Epidermal melanocyte (primary cell): ENCODE results near the gene GTF2H2C_2.
"Not testable (repeated sequence)": the region's sequence is repeated elsewhere in the genome, so short reads cannot be mapped to it uniquely, and the experiment has no call there.

ENCODE experiments used
- DNase-seq: peaks from one replicate; pipeline ENCODE4 v3.0.0; 2011; ENCODE audit warnings: low spot score; ENCODE audit not compliant: insufficient read length

The GTF2H2C_2 gene

DNA sequence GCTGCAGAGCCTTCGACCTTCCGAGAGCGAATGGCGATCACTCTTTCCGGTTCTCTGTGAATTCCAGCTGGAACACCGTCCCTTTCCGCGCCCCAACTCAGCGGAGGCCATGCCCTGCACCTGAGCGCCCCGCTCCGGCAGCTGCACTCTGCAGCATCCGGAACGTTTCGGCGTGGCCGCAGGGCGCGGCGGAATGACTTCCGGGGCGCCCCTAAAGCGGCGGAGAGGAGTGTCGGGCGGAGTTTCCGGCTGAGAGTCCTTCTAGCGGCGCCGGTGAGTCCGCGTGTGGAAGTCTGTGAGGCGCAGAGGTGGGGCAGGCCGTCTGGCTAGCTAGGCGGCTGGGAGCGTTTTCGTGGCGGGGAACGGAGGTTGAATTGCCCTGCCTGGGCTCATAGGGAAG is at the start of gene GTF2H2C_2:
GTF2H2C_2 (plus strand) TSS at position 252 of the 400 bp plus-strand sequence.
- DNase-seq, result not testable (repeated sequence)

GRCh38 chr5:70400984-70401686 is 14.0 kb upstream of the GTF2H2C_2 start:
- DNase-seq, result not testable (repeated sequence)

DNA sequence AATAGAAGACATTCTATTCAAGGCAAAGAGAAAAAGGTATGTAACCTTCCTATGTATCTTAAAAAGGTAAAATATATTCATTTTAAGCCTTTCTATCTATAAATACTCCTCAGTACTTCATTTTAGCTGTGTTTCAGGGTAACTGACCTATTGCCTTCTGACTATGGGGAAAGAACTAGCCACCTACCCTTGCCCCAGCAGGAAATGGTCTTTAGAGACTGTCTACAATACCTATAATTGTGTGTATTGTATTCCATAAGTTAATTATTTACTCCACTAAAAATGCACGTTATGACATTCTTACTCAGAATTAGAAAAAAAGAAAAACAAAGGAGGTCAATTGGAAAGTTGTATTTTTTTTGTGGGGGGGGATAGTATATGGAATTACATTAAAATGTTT is 6.2 kb downstream of the GTF2H2C_2 start:
- not testable (repeated sequence) for DNase-seq

DNA sequence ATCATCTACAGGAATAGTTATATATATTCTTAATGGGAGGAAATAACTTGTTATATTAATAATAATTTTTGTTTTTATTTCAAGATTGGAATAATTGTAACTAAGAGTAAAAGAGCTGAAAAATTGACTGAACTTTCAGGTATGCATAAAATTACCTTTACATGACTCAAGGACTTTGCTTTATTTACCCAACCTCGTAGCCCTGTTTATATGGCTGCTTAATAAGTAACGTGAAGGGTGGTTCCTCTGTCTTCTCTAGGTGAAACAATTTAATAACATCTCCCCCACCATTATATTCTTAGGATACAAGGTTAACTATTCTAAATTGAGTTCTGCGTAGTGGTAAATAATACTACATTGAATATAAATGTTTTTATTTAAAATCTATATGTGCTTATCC is 8.0 kb downstream of the GTF2H2C_2 start:
- not testable (repeated sequence) for DNase-seq

DNA sequence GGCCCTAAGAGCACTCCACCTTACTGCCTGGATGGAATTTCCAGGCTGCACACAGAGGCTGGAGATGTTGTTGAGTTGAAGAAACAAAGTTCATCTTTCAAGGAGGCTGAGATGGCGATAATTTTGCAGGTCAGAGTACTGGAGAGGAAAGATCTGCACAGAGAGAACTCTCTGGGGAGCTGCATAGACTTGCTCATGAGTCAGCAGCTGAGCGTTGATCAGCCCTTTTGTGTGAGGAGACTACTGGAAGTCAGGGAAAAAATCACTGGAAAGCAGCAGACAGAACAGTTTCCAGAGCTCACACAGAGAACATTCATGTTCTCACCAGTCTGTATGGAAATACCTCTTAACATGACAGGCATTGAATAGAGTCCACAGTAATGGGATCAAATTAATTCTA is 23.4 kb downstream of the GTF2H2C_2 start:
- DNase-seq, result not testable (repeated sequence)

DNA sequence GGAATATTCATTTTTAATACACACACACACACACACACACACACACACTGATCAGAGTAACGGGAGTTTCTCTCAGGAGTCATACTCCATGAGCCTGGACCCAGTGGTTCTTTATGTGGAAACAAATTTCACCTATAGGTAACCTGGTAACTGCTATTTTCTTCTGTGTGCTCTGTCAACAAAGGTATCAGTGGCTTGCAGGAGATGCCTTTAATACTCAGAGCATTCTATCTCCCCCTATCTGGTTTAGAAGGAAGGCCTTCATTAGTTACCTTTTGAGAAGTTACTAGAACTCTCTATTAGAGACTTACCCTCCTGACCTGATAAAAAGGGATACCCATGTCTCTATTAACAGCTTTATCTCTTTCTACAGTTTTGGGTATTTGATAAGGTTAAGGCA is 34.4 kb downstream of the GTF2H2C_2 start:
- DNase-seq, result not testable (repeated sequence)

GRCh38 chr5:70451249-70451984 is 36.2 kb downstream of the GTF2H2C_2 start:
- not testable (repeated sequence) for DNase-seq

DNA sequence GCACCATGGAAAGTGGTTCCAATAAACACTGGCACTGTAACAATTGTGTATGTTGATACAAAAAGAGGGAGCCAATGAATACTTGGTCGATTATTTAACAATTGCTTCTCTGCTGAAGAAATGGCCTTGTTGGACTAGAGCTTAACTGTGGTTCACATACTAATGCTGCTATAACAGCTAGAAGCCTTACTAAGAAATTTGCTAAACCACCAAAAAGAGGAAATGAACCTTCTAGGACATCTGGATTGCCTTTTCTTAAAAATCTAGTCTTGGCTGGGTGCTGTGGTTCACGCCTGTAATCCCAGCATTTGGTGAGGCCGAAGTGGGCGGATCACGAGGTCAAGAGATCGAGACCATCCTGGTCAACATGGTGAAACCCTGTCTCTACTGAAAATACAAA is 41.9 kb downstream of the GTF2H2C_2 start:
- not testable (repeated sequence) for DNase-seq

DNA sequence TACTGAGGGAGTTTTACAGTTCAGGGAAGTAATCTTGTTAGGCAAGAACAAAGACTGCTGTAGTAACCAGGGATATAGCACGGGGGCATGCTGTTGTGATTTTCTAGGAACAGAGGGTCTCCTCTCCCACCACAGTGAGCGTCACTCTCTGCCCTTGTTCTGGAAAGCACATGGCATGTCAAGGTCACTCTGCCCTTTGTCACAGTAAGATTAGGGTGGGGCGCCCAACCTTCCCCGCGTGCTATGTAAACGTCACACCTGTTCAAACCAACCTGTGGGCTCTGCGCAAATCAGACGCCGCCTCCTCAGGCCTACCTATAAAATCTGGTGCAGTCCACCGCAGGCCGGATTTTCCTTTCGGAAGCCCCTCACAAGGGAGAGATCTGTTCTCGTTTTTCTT is 44.0 kb downstream of the GTF2H2C_2 start:
- not testable (repeated sequence) for DNase-seq

- DNase-seq, result not testable (repeated sequence)
Observed at GRCh38 chr5:70461984-70462383, 46.8 kb downstream of the GTF2H2C_2 start.

GRCh38 chr5:70464019-70464637 is 49.0 kb downstream of the GTF2H2C_2 start:
- not testable (repeated sequence) for DNase-seq

GRCh38 chr5:70469926-70470509 is 54.9 kb downstream of the GTF2H2C_2 start:
- not testable (repeated sequence) for DNase-seq
